ENCODE measurements around the gene LYPD6. TPM values are rescaled to one million over a fixed set of nuclear protein-coding genes. Genes with fewer than 3 reads are reported as not detected.

The LYPD6 gene
- total RNA-seq, 4 donors from 2014 or later: 0.46 TPM; not detected in 3

- no peak for TF ChIP-seq POLR2A (IDR thresholded peaks at IDR 0.05)
- TF ChIP-seq CTCF (IDR thresholded peaks at IDR 0.05 in 4 of 5, conservative IDR thresholded peaks at IDR 0.05 in 1 of 5): no peak
Observed at GRCh38 chr2:149329489-149330126, 779 bp upstream of the LYPD6 start.

GRCh38 chr2:149331023-149331400, 625 bp downstream of the LYPD6 start:
- Histone ChIP-seq H3K27ac (no peak overlapping the region), H3K27me3 (peaks cover 3 to 24% (median 9%) of the 10 kb centered on the region in 3 donors)
- intact Hi-C loops (cut with DNase I; ENCODE audit: low total_unique reads): no loop called here

More at GRCh38 chr2:149329489-149330126, 779 bp upstream of the LYPD6 start:
- in situ Hi-C loops (cut with MboI; ENCODE audit: low sequenced_read_pairs in 4 of 4): no loop called here
- Histone ChIP-seq H3K36me3 (no peaks in the 10 kb centered on the region), H3K27me3 (peaks cover 3 to 24% (median 9%) of the 10 kb centered on the region in 3 donors), H3K27ac (no peak overlapping the region), H3K4me1 (peaks cover 0 to 6% of the 10 kb centered on the region in 2 donors), H3K4me3 (peak overlapping the region; percentile 59 to 66 (median 64)), H3K9me3 (no peaks in the 10 kb centered on the region)
- DNase-seq (no peak), ATAC-seq (peak in 1 of 2 donors; percentile 11)
- intact Hi-C loops (cut with DNase I; ENCODE audit: low total_unique reads): no loop called here

GRCh38 chr2:149332364-149332763, 2.0 kb downstream of the LYPD6 start:
- intact Hi-C loops (cut with DNase I; ENCODE audit: low total_unique reads): no loop called here
- ATAC-seq: no peak
- in situ Hi-C loops (cut with MboI; ENCODE audit: low sequenced_read_pairs in 4 of 4): no loop called here
- Histone ChIP-seq H3K27ac (no peak overlapping the region), H3K4me3 (no peak overlapping the region), H3K4me1 (peaks cover 0 to 6% of the 10 kb centered on the region in 2 donors), H3K9me3 (no peaks in the 10 kb centered on the region), H3K27me3 (peaks cover 3 to 24% (median 9%) of the 10 kb centered on the region in 3 donors), H3K36me3 (no peaks in the 10 kb centered on the region)
- DNase-seq: no peak
- TF ChIP-seq POLR2A (IDR thresholded peaks at IDR 0.05) (no peak), CTCF (IDR thresholded peaks at IDR 0.05 in 4 of 5, conservative IDR thresholded peaks at IDR 0.05 in 1 of 5) (no peak)

More at GRCh38 chr2:149331023-149331400, 625 bp downstream of the LYPD6 start:
- no peak for ATAC-seq
- Histone ChIP-seq H3K4me1 (peaks cover 0 to 6% of the 10 kb centered on the region in 2 donors), H3K9me3 (no peaks in the 10 kb centered on the region), H3K4me3 (peak overlapping the region; percentile 54 to 66 (median 61)), H3K36me3 (no peaks in the 10 kb centered on the region)
- no peak for DNase-seq
- in situ Hi-C loops (cut with MboI; ENCODE audit: low sequenced_read_pairs in 4 of 4): no loop called here
- TF ChIP-seq POLR2A (IDR thresholded peaks at IDR 0.05): no peak
- no peak for TF ChIP-seq CTCF (IDR thresholded peaks at IDR 0.05 in 4 of 5, conservative IDR thresholded peaks at IDR 0.05 in 1 of 5)

GRCh38 chr2:149333636-149334035, 3.2 kb downstream of the LYPD6 start:
- DNase-seq (no peak), ATAC-seq (no peak)
- Histone ChIP-seq H3K9me3 (no peaks in the 10 kb centered on the region), H3K4me3 (no peak overlapping the region), H3K4me1 (peaks cover 0 to 6% of the 10 kb centered on the region in 2 donors), H3K27me3 (peaks cover 3 to 24% (median 9%) of the 10 kb centered on the region in 3 donors), H3K36me3 (no peaks in the 10 kb centered on the region), H3K27ac (no peak overlapping the region)
- intact Hi-C loops (cut with DNase I; ENCODE audit: low total_unique reads): no loop called here
- in situ Hi-C loops (cut with MboI; ENCODE audit: low sequenced_read_pairs in 4 of 4): no loop called here
- TF ChIP-seq POLR2A (IDR thresholded peaks at IDR 0.05): no peak
- no peak for TF ChIP-seq CTCF (IDR thresholded peaks at IDR 0.05 in 4 of 5, conservative IDR thresholded peaks at IDR 0.05 in 1 of 5)
